Left colon (tissue), 2 donors: ENCODE measurements around the gene IRS1. TPM values are rescaled to one million over a fixed set of nuclear protein-coding genes. Genes with fewer than 3 reads are reported as not detected.
A peak's percentile ranks its signal among the peaks of the same experiment; 100 is the strongest.

ENCODE experiments used
- ATAC-seq: fragments of 200-7000 bp; cut with Tn5 transposase; one replicate; pipeline ENCODE4 v1.9.1; 2020; ENCODE audit warnings: mild to moderate bottlenecking, moderate library complexity
- DNase-seq, 2 donors: peaks; one replicate each; pipeline ENCODE4 v3.0.0-alpha.2; 2020
- intact Hi-C, 2 donors: fragments of 100-400 bp; cut with DNase I in 1 of 2; cut with micrococcal nuclease in 1 of 2; formaldehyde crosslinking; loops; one replicate each; pipeline versions ENCODE4 v1.11.2 to v1.14.0; 2022; cut with DNase I, micrococcal nuclease
- total RNA-seq, 2 donors: library from RNA; stranded (reverse); fragmentation: NEBNext Ultra II Directional; extraction: Animal tissue kit (Norgen Biotek cat#: 25700); gene quantifications; one replicate each; pipeline ENCODE4 v1.2.1, GENCODE V29; 2021
- donor health status: DM: no; HTN: no; CAD: no.
- donor health status: DM: yes; HTN: yes; CAD: no.

The IRS1 gene
- total RNA-seq, 2 donors from 2014 or later: 11.2 to 14.8 TPM

- ATAC-seq: no peak
- intact Hi-C loops: no loop called here
- peak in 1 of 2 donors; percentile 32 for DNase-seq
Measured at GRCh38 chr2:226742347-226742746, 57.3 kb downstream of the IRS1 start.

- peak; percentile 80 for ATAC-seq
- intact Hi-C loops: no loop called here
- no peak for DNase-seq
Measured at GRCh38 chr2:226740039-226740648, 59.5 kb downstream of the IRS1 start.

GRCh38 chr2:226739545-226740030 is 60.0 kb downstream of the IRS1 start:
- ATAC-seq (peak; percentile 63), DNase-seq (no peak)
- intact Hi-C loops: no loop called here

GRCh38 chr2:226738821-226739544 is 60.6 kb downstream of the IRS1 start:
- ATAC-seq (peak; percentile 85), DNase-seq (peak in 1 of 2 donors; percentile 37)
- intact Hi-C loops: no loop called here

- intact Hi-C loops: no loop called here
- DNase-seq: no peak
- no peak for ATAC-seq
Measured at GRCh38 chr2:226738191-226738820, 61.3 kb downstream of the IRS1 start.

DNA sequence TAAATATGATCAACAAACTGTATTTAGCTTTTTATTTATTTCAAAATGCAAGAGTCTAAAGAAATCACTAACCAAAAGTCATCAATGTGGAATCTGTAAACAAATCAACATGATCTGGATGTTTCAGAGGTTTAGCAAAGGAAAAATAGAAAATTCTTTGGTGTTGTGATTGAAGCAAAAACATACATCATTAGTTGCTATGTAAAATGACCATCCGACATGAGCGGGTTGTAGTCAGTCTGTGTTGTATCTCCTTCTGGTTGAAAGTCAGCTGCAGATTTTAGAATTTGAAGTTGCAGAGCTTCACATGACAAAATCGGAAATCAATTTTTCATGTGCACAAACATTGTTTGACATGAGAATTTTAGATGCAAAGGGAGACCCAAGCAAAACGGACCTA is 63.2 kb downstream of the IRS1 start:
- intact Hi-C loops: no loop called here
- DNase-seq (no peak), ATAC-seq (no peak)

GRCh38 chr2:226733927-226734564 is 65.6 kb downstream of the IRS1 start:
- DNase-seq (no peak), ATAC-seq (no peak)
- intact Hi-C loops: no loop called here

DNA sequence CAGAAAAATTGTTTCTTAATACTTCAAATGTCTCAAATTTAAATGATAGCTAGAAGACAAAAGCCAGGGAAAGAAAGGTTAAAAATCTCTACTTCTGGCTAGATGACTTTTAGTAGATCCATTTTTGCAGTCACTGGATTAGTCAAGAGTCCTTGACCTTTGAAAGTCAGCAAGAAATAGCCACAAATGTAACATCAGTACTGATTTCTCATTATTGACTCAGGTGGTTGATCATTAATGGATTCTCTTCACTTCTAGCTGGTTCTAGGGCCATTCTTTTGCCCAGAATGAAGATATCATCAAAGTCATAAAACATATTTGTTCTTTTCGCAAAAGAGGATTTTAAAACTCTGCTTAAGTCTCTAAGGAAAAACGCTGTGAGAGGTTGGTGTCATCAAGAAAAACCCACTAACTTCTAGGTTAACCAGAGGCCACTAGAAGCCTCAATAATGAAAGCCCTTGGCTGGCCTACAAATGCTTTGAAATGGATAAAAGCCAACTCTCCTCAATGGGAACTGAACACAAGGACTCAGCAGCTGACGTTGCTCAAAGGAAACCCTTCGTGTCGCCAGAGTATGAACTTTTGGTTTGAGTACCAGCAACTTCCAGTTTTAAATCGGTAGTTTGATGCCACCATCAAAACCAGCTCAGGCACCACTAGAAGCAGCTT is 66.3 kb downstream of the IRS1 start:
- intact Hi-C loops: no loop called here
- DNase-seq (no peak), ATAC-seq (no peak)

GRCh38 chr2:226732478-226733188 is 67.0 kb downstream of the IRS1 start:
- ATAC-seq: no peak
- intact Hi-C loops: no loop called here
- DNase-seq: no peak

GRCh38 chr2:226730481-226730880 is 69.1 kb downstream of the IRS1 start:
- ATAC-seq (no peak), DNase-seq (no peak)
- intact Hi-C loops: no loop called here

GRCh38 chr2:226728996-226729395 is 70.6 kb downstream of the IRS1 start:
- ATAC-seq: no peak
- intact Hi-C loops: no loop called here
- no peak for DNase-seq

- intact Hi-C loops: no loop called here
- ATAC-seq (no peak), DNase-seq (no peak)
Measured at GRCh38 chr2:226727251-226727650, 72.4 kb downstream of the IRS1 start.

DNA sequence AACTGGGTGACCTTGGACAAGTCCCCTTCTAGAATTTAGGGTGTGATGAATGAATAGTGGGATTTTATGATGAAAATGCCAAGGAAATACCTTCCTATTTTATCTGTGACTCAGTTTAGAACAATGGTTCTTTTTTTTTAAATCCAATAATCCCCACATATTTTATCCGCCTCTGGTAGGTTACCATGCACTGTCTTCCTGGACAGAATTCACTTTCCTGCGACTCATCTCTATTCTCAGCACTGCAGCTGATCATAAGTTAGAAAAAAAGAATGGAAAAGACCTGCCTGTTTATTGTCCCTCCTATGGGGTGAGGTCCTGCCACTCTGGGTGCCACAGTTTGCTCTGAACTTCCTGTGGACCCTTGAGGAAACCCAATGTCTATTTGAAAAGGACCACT is 73.1 kb downstream of the IRS1 start:
- no peak for ATAC-seq
- intact Hi-C loops: no loop called here
- DNase-seq: no peak

GRCh38 chr2:226725126-226725860 is 74.3 kb downstream of the IRS1 start:
- DNase-seq: no peak
- no peak for ATAC-seq
- intact Hi-C loops: no loop called here

DNA sequence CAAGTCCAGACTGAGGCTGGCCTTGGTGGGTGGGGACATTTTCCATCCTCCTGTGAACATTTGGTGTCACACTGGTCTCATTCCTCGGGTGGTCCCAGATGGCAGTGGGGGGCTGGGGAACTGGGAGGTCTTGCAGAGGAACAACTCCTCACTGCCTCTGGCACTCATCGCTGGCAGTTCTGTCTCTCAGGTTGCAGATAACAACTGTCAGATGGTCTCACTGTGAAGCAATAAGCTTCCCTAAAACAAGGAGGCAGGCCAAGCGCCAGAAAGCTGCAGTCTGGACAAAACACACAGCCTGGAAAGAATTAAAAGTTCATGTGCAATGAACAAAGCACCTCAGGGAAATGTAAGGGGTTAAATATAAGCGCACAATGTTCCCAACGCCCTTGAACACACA is 78.1 kb downstream of the IRS1 start:
- ATAC-seq (no peak), DNase-seq (no peak)
- intact Hi-C loops: no loop called here

DNA sequence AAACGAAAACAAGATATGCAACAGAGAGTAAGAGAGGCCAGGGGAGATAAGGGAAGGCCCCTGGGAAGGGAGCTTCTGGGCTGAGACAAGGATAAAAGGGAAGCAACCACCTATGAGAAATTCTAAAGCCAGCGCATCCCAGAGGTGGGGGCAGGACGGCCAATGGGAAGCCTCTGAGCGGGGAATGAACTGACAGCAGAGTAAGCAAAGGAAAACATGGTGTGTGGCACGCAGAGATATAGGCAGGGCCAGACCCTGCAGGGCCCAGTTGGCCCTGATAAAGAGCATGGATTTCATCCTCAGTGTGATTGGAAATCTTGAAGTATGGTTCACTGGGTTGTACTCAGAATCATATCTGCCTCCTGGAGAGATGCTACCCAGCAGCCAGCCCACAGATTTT is 78.7 kb downstream of the IRS1 start:
- intact Hi-C loops: no loop called here
- no peak for ATAC-seq
- no peak for DNase-seq

DNA sequence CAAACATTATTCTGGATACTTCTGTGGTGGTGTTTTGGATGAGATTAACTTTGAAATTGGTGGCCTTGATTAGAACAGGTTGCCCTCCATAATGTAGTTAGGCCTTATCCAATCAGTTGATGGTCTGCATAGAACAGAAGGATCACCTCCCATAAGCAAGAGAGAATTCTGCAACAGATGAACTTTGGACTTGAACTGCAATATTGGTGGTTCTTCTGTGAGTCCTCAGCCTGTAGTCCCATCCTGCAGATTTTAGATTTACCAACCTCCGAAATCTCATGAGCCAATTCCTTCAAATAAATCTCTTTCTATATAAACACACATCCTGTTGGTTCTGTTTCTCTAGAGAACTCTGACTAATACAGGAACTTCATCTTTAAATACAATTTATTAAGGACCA is 81.9 kb downstream of the IRS1 start:
- no peak for DNase-seq
- no peak for ATAC-seq
- intact Hi-C loops: no loop called here

DNA sequence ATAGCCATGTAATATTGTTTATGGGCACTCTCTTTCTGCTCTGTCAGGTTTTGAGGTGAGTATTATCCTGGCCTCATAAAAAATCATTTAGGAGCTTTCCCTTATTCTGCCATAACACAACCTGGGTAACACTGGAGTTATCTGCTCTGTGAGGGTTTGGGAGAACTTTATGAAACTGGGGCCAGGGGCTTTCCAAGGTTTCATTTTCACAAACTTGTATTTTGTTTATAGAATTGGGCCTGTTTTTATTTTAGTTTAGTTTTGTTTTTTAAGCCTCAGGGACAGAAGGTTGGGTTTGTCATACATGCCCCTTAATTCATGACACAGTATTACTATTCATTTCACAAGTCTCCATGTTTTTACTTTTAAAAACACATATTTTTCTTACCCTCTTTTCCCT is 83.5 kb downstream of the IRS1 start:
- DNase-seq (no peak), ATAC-seq (no peak)
- intact Hi-C loops: no loop called here
